Measurements from ENCODE around the gene FTH1.

DNA sequence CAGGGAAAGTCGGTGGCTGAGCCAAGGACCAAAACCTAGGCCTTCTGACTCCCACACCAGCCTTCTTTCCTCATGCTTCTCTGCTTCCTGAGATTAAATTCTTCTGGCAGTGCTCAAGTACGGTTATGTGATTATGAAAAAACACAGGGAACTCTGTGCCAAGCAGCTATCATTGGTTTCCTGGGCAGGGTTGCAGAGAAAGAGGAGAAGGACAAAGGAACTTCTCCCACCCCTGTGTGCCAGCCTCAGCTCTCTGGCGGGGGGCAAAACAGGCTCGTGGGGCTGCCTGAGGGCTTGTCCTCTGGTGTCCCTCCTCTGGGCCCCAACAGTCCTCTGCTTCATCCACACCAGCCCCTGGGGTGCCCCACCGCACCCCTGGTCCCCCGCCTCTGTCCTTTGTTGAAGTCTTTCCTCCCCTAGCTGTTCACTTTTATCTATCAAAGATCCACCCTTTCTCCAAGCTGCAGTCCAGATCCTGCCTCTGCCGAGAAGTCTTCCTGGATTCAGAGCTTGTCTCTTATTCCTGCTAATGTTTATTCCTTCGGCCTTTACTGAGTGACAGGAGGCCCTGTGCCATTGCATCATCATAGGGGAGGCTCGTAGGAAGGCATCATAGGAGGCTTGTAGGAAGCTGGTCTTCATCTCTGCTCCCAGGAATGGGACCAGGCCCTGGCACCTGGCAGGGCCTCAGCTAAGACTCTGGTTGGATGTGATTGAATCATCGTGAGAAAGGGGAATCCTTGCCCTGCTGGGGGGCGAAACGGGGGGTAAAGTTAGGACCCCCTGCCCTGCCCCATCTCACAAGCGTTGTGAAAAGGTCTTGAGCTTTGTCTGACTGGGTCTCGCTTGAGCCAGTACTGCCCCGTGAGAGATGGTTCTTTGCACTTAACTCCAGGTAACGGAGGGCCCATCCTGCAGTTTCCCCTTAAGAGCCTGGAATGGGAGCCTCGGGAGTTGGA, 11.5 kb upstream of the FTH1 start:
- TF ChIP-seq, protein P1, sequence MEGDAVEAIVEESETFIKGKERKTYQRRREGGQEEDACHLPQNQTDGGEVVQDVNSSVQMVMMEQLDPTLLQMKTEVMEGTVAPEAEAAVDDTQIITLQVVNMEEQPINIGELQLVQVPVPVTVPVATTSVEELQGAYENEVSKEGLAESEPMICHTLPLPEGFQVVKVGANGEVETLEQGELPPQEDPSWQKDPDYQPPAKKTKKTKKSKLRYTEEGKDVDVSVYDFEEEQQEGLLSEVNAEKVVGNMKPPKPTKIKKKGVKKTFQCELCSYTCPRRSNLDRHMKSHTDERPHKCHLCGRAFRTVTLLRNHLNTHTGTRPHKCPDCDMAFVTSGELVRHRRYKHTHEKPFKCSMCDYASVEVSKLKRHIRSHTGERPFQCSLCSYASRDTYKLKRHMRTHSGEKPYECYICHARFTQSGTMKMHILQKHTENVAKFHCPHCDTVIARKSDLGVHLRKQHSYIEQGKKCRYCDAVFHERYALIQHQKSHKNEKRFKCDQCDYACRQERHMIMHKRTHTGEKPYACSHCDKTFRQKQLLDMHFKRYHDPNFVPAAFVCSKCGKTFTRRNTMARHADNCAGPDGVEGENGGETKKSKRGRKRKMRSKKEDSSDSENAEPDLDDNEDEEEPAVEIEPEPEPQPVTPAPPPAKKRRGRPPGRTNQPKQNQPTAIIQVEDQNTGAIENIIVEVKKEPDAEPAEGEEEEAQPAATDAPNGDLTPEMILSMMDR (IDR thresholded peaks at IDR 0.05): no peak
- TF ChIP-seq POLR2A (IDR thresholded peaks at IDR 0.05): no peak
